D721Med (cell line): ENCODE measurements around the gene ARHGAP40.
A peak's percentile ranks its signal among the peaks of the same experiment; 100 is the strongest.

ENCODE experiments used
- DNase-seq: peaks from one replicate; pipeline ENCODE4 v3.0.0; 2011; ENCODE audit warnings: low spot score; ENCODE audit not compliant: insufficient read length
- FAIRE-seq: peaks from 2 replicates; lab custom pipeline; 2011; peaks lifted over from hg19 to GRCh38; lab: Jason Lieb, UNC
- TF ChIP-seq, protein P1 (sequence below): IDR thresholded peaks from 2 replicates; pipeline ENCODE4 v1.5.1; 2012; ENCODE audit warnings: mild to moderate bottlenecking, control low read depth; ENCODE audit not compliant: insufficient read depth; ENCODE audit errors: missing control alignments

ARHGAP40 gene

DNA sequence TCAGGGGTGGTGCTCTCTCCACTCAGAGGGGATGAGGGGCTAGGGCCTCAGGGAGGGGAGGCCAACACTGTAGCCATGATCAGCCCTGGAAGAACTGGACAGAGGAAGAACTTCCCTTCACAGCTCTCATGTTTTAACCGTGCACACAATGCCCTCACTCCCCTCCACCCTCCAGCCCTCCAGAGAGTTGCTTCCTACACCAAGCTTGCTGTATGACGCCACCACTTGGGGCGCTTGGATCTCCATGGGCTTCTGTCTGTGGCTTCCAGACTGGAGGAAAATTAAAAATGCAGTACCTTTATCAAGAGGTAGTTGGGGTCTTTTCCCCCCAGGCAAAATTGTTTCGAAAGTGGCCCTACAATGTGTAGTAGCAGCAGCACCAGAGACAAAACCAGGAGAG lies 48.4 kb downstream of the ARHGAP40 start:
- FAIRE-seq (no peak), DNase-seq (no peak)
- TF ChIP-seq, protein P1, sequence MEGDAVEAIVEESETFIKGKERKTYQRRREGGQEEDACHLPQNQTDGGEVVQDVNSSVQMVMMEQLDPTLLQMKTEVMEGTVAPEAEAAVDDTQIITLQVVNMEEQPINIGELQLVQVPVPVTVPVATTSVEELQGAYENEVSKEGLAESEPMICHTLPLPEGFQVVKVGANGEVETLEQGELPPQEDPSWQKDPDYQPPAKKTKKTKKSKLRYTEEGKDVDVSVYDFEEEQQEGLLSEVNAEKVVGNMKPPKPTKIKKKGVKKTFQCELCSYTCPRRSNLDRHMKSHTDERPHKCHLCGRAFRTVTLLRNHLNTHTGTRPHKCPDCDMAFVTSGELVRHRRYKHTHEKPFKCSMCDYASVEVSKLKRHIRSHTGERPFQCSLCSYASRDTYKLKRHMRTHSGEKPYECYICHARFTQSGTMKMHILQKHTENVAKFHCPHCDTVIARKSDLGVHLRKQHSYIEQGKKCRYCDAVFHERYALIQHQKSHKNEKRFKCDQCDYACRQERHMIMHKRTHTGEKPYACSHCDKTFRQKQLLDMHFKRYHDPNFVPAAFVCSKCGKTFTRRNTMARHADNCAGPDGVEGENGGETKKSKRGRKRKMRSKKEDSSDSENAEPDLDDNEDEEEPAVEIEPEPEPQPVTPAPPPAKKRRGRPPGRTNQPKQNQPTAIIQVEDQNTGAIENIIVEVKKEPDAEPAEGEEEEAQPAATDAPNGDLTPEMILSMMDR = no peak

DNA sequence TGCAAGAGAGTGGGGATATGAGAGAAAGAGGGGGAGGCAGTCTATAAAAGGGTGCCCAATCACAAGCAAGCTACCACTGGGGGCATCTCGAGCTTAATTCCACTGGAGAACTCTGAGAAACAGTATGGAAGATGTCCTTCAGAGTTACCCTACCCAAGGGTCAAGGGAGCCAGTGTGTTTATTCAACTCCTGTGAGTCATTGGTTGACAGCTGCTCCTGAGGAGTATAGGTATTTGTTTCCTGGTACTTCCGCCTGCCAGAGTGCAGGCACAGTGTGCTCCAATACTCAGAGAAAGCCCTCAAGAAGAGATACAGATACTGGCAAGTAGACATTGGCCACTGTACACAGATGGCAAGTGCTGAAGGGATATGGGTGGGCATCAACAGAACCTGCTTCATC lies 49.5 kb downstream of the ARHGAP40 start:
- FAIRE-seq = no peak
- DNase-seq = no peak
- TF ChIP-seq, protein P1 = no peak

DNA sequence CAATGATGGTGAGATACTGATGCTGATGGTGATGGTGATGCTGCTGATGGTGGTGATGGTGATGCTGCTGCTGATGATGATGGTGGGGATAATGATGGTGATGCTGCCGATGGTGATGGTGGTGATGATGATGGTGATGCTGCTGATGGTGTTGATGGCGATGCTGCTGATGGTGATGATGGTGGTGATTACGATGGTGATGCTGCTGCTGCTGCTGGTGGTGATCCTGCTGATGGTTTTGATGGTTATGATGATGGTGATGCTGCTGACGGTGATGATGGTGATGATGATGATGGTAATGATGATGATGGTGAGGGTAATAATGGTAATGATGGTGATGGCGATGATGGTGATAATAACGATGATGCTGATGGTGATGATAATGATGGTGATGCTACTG lies 50.0 kb downstream of the ARHGAP40 start:
- TF ChIP-seq, protein P1 = no peak
- DNase-seq (no peak), FAIRE-seq (no peak)

DNA sequence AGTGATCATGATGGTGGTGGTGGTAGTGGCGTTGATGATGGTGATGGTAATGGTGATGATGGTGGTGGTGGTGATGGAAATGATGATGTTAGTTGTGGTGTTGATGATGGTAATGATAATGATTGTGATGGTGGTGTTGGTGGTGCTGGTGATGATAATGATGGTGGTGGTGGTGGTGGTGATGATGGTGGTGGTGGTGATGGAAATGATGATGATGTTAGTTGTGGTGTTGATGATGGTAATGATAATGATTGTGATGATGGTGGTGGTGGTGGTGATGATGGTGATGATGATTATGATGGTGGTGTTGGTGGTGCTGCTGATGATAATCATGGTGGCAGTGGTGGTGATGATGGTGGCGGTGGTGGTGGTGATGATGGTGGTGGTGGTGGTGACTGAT lies 51.4 kb downstream of the ARHGAP40 start:
- TF ChIP-seq, protein P1 = no peak
- no peak for FAIRE-seq
- no peak for DNase-seq

DNA sequence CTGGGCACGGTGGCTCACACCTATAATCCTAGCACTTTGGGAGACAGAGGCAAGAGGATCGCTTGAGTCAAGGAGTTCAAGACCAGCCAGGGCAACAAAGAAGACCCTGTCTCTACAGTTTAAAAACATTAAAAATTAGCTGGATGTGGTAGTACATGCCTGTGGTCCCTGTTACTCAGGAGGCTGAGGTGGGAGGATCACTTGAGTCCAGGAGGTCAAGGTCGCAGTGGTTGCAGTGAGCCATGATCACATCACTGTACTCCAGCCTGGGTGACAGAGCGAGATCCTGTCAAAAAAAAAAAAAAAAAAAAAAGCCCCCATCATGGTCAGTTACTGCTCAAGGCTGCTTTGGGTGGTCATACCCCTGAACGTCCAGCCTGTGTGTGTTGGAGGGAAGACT lies 55.8 kb downstream of the ARHGAP40 start:
- DNase-seq (no peak), FAIRE-seq (no peak)
- TF ChIP-seq, protein P1 = no peak

DNA sequence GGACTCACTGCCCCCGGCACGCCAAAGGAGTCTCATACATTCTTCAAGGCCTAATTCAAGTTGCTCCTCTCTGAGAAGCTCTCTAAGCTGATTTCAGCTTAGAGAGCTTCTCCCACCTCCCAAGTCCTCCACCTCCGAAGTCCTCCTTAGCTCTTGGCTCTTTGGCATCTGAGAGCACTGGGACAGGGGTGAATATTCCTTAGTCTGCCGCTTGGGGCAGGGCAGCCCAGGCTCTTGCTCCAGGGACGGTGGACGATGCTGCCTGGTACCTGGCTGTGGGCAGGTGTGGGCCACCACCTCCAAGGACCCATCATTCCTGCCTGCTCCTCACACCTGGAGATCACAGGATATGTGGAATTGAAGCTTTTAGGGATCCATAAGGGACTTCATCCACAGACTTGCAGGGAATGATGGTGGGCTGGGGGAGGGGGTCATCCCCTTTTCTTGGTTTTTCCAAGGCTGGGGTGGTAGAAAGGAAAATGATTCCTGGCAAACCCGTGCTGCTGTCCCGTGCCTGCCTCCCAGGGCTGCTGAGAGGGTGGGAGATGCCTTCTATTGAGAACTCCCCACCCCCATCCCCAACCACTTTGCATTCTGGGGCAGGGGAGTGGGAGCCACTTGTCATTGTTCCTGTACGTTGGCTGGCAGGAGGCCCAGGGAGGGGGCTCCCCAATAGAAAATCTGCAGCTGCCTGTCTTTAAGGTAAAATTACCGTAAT lies 57.4 kb downstream of the ARHGAP40 start:
- TF ChIP-seq, protein P1 = peak; percentile 52

DNA sequence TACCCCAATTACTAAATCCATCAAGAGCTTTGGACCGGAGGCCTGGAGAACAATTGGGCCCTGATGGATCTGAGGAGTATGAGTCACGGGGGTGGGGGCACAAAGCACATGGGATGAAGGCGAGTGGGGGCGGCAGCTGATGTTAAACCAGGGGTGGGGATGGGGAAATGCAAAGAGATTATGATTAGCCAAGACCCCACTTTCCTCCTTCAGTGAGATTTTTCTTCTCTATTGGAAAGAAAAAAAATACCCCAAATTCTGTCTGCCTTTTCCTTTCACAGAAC lies 57.9 kb downstream of the ARHGAP40 start:
- DNase-seq (no peak), FAIRE-seq (no peak)
- TF ChIP-seq, protein P1 = no peak

More for the DNA sequence above, 57.4 kb downstream of the ARHGAP40 start:
- no peak for FAIRE-seq
- no peak for DNase-seq
